Heart right ventricle (tissue), 16 donors: ENCODE data around the gene TPMT. TPM values are rescaled to one million over a fixed set of nuclear protein-coding genes. Genes with fewer than 3 reads are reported as not detected.

Experiments used
- ATAC-seq, 8 donors: fragments of 200-7000 bp; cut with Tn5 transposase; one replicate each; pipeline ENCODE4 v1.9.1; 2020; ENCODE audit warnings: mild to moderate bottlenecking in 8 of 8, moderate library complexity in 8 of 8, moderate number of reproducible peaks in 1 of 8
- DNase-seq, 2 donors: peaks; one replicate each; pipeline ENCODE4 v3.0.0-alpha.2; 2020
- H3K27ac ChIP-seq, 10 donors: fragments of 200-600 bp; sonication (generic) in 2 of 10; one replicate each; pipeline versions ENCODE4 v1.5.0 to v1.8.0; 2020 to 2022; ENCODE audit warnings: mild to moderate bottlenecking in 3 of 10
- H3K27me3 ChIP-seq, 7 donors: fragments of 200-600 bp; one replicate each; pipeline ENCODE4 v1.8.0; 2021 to 2022; ENCODE audit warnings: mild to moderate bottlenecking in 2 of 7
- H3K36me3 ChIP-seq, 9 donors: fragments of 200-600 bp; sonication (generic) in 1 of 9; one replicate each; pipeline versions ENCODE4 v1.5.0 to v1.8.0; 2020 to 2022; ENCODE audit warnings: mild to moderate bottlenecking in 2 of 9
- H3K4me1 ChIP-seq, 9 donors: fragments of 200-600 bp; sonication (generic) in 1 of 9; one replicate each; pipeline versions ENCODE4 v1.5.0 to v1.8.0; 2020 to 2022; ENCODE audit warnings: mild to moderate bottlenecking in 4 of 9
- H3K4me3 ChIP-seq, 10 donors: fragments of 200-600 bp; sonication (generic) in 2 of 10; one replicate each; pipeline versions ENCODE4 v1.5.0 to v1.8.0; 2020 to 2022; ENCODE audit warnings: mild to moderate bottlenecking in 7 of 10, moderate library complexity in 2 of 10
- H3K9me3 ChIP-seq, 11 donors: fragments of 200-600 bp in 10 of 11; sonication (generic) in 2 of 11; one replicate each; pipeline versions ENCODE4 v1.5.0 to v1.8.0; 2013 to 2022; ENCODE audit warnings: mild to moderate bottlenecking in 2 of 11, control low read depth in 1 of 11, moderate library complexity in 1 of 11
- WGBS, 2 donors: extraction: QIAGEN DNeasy Blood & Tissue Kit; methylation state at CpG; one replicate each; pipeline ENCODE4 v1.1.7; 2013; ENCODE audit warnings: inconsistent platforms in 1 of 2; 5-methylcytosine and 5-hydroxymethylcytosine counted together
- intact Hi-C, 10 donors: fragments of 100-400 bp; cut with DNase I; formaldehyde crosslinking; loops; one replicate each; pipeline versions ENCODE4 v1.11.1 to v1.14.2; 2022
- long read RNA-seq, 3 donors: library from polyadenylated mRNA; unstranded; transcript quantifications; one replicate each; pipeline ENCODE4 v2.0.0, GENCODE V29; 2020 to 2021
- polyA plus RNA-seq, 2 donors: library from polyadenylated mRNA; stranded (reverse); fragments of 200-250 nt; gene quantifications; one replicate each; pipeline ENCODE4 v1.2.3, GENCODE V29; 2013
- total RNA-seq, 10 donors: library from RNA; stranded (reverse); fragmentation: NEBNext Ultra II Directional in 3 of 10; extraction: Animal tissue kit (Norgen Biotek cat#: 25700) in 3 of 10; gene quantifications; one replicate each; pipeline versions ENCODE4 v1.2.1 to v1.2.4, GENCODE V29; 2021 to 2023
- TF ChIP-seq, protein P1 (sequence below), 9 donors: fragments of 200-600 bp; sonication (generic) in 2 of 9; IDR thresholded peaks; one replicate each; pipeline versions ENCODE4 v1.5.0 to v1.8.0; 2021 to 2022; ENCODE audit warnings: antibody characterized with exemption in 9 of 9, mild to moderate bottlenecking in 5 of 9, moderate library complexity in 1 of 9
- donor health status: Arrhythmogenic right ventricular cardiomyopathy.
- donor health status: ischemic (EF 13 %, LVEDD 7.1; RV severe dilation, severe dysfunction).
- donor health status: healthy with polysubstance abuse.
- donor health status: DM: no; HTN: yes; CAD: no.
- donor health status: DM: no; HTN: no; CAD: no.
- donor health status: ischemic (EF 25% LVEDD 6.9; RV normal size, moderate dysfunction).
- donor health status: ischemic (EF 25% LVEDD 5.7; RV mildly dilated, moderate dysfunction).
- donor health status: healthy.
- donor health status: DM: yes; HTN: yes; CAD: no.
- donor health status: Ischemic cardiomyopathy.
- donor health status: ischemic (EF 35%, LVEDD 5.7; RV mildly dilated, moderate dysfunction).
- donor health status: nonischemic (EF 11% LVEDD 7.7; RV severe dilation, severe dysfunction).
- donor health status: DM: yes; HTN: yes; CAD: no.
- donor health status: PGD.
- donor health status: ischemic (EF 29% LVEDD 5.4; RV normal size, mild dysfunction).
- donor health status: nonischemic (EF 23%, LVEDD 6.1; RV moderate dilation, normal function).

The TPMT gene
- total RNA-seq, result 10 to 100 TPM; 10.6 to 15.6 (median 13.0) TPM
- 10 to 100 TPM; 10.2 to 16.0 TPM for polyA plus RNA-seq
- long read RNA-seq, donor 1, transcript TPMT-201 (9 exons, 3,181 nt), result major isoform, 21 of 26 reads
- long read RNA-seq, donor 1, partial matches to known transcripts, result 1 of 26 reads
- long read RNA-seq, donor 1, other reads (novel, unspliced or antisense), result 4 of 26 reads
- long read RNA-seq, donor 2, transcript TPMT-201 (9 exons, 3,181 nt), result major isoform, 22 of 29 reads
- long read RNA-seq, donor 2, partial matches to known transcripts, result 1 of 29 reads
- long read RNA-seq, donor 2, other reads (novel, unspliced or antisense), result 6 of 29 reads
- long read RNA-seq, donor 3, transcript TPMT-201 (9 exons, 3,181 nt), result major isoform, 74 of 98 reads
- long read RNA-seq, donor 3, partial matches to known transcripts, result 3 of 98 reads
- long read RNA-seq, donor 3, other reads (novel, unspliced or antisense), result 21 of 98 reads

DNA sequence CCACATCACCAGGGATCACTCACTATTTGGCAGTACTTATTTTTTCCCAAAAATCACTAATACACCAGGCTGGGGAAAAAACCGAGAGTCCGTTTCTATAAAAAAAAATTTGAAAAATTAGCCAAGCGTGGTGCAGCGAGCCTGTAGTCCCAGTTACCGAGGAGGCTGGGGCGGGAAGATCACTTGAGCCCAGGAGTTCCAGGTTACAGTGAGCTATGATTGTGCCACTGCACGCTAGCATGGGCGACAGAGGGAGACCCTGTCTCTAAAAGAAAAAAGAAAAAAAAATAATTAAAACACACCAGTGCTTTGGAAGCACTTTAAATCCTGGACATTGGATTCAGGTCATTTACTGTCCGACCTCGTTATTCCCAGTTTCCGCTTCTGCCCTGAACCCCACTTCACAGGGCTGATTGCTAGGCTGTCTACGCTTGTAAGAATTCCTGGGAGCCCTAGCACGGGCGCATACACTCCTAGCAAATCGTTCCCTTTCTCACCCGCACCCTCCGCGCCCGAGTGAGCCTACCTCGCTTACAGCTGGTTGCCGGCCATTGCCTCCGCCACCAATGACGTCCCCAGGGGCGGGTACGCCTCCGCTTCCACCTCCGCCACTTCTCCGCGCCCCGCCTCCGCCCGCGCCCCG lies at the start of gene TPMT:
TSS of gene TPMT (minus strand) at position 571 of the 643 bp plus-strand sequence. CDS start 5,950 bp downstream, outside the sequence.
- ATAC-seq, result peak in 6 of 8 donors; percentile 2 to 93 (median 24)
- 0 to 1% methylated on average over 32 to 34 of the region's 34 CpGs for WGBS, 2 donors
- peak within 1 kb of the TSS in 9 of 10 donors; percentile 81 to 94 (median 91) for H3K27ac ChIP-seq
- DNase-seq, result no peak
- no peaks in the 10 kb centered on the region for H3K9me3 ChIP-seq
- TF ChIP-seq, protein P1, sequence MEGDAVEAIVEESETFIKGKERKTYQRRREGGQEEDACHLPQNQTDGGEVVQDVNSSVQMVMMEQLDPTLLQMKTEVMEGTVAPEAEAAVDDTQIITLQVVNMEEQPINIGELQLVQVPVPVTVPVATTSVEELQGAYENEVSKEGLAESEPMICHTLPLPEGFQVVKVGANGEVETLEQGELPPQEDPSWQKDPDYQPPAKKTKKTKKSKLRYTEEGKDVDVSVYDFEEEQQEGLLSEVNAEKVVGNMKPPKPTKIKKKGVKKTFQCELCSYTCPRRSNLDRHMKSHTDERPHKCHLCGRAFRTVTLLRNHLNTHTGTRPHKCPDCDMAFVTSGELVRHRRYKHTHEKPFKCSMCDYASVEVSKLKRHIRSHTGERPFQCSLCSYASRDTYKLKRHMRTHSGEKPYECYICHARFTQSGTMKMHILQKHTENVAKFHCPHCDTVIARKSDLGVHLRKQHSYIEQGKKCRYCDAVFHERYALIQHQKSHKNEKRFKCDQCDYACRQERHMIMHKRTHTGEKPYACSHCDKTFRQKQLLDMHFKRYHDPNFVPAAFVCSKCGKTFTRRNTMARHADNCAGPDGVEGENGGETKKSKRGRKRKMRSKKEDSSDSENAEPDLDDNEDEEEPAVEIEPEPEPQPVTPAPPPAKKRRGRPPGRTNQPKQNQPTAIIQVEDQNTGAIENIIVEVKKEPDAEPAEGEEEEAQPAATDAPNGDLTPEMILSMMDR (IDR thresholded peaks at IDR 0.05), result no peak
- intact Hi-C loops, result loop anchor here in 4 of 10 donors (5.0 to 10.0 kb wide), 3 partner anchors 108 to 450 kb away; partner anchors contain the start of genes DEK (in 4 of the 4) and NUP153 (in 1 of the 4)
- H3K4me1 ChIP-seq, result peaks cover 0 to 36% (median 27%) of the 10 kb centered on the region in 9 donors
- peak within 1 kb of the TSS; percentile 84 to 100 (median 96) for H3K4me3 ChIP-seq
- H3K36me3 ChIP-seq, result peaks cover 0 to 9% (median 0%) of the 10 kb centered on the region in 9 donors
- no peaks in the 10 kb centered on the region for H3K27me3 ChIP-seq

DNA sequence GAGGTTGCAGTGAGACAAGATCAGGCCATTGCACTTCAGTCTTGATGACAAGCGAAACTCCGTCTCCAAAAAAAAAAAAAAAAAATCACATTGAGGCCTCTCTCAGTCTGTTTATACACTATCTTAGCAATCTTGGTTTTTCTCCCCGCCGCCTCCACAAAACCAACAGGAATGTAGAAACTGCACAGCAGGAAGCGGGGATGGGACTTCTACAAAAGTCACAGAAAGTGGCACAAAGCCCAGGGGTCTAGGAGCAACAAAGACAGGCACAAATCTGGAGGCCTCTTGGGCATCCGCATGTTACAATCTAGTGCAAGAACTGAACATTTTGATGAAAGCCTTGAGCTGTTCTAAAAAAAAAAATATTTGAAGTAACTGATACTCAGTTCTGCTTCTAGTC lies 48.9 kb upstream of the TPMT start:
- WGBS, 2 donors, result 93 to 94% methylated on average over 6 of the region's 6 CpGs
- DNase-seq (no peak), ATAC-seq (no peak)
- no peaks in the 10 kb centered on the region for H3K27me3 ChIP-seq
- peaks cover 0 to 5% (median 0%) of the 10 kb centered on the region in 9 donors for H3K4me1 ChIP-seq
- H3K4me3 ChIP-seq, result no peak overlapping the region
- TF ChIP-seq, protein P1 (IDR thresholded peaks at IDR 0.05), result no peak
- peaks cover 0 to 96% (median 19%) of the 10 kb centered on the region in 9 donors for H3K36me3 ChIP-seq
- H3K9me3 ChIP-seq, result no peaks in the 10 kb centered on the region
- H3K27ac ChIP-seq, result no peak overlapping the region
- intact Hi-C loops, result no loop called here

DNA sequence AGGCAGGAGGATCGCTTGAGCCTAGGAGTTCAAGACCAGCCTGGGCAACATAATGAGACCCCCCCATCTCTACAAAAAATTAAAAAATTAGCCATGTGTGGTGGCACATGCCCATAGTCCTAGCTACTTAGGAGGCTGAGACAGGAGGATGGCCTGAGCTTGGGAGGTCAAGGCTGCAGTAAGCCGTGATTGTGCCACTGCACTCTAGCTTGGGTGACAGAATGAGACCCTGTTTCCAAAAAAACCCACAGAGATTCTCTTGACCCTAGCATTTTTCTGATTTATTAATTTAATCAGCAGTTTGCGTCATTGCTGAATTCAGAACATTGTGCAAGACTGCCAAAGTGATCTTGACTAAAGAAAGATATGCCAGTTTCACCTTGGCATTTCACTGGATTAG lies 37.1 kb upstream of the TPMT start:
- TF ChIP-seq, protein P1 (IDR thresholded peaks at IDR 0.05), result no peak
- Histone ChIP-seq H3K4me3 (no peak overlapping the region), H3K4me1 (no peaks in the 10 kb centered on the region), H3K36me3 (peaks cover 0 to 82% (median 8%) of the 10 kb centered on the region in 9 donors), H3K9me3 (no peaks in the 10 kb centered on the region), H3K27me3 (no peaks in the 10 kb centered on the region), H3K27ac (no peak overlapping the region)
- WGBS, 2 donors, result 96 to 99% methylated on average over 3 of the region's 3 CpGs
- ATAC-seq (no peak), DNase-seq (no peak)
- intact Hi-C loops, result no loop called here

DNA sequence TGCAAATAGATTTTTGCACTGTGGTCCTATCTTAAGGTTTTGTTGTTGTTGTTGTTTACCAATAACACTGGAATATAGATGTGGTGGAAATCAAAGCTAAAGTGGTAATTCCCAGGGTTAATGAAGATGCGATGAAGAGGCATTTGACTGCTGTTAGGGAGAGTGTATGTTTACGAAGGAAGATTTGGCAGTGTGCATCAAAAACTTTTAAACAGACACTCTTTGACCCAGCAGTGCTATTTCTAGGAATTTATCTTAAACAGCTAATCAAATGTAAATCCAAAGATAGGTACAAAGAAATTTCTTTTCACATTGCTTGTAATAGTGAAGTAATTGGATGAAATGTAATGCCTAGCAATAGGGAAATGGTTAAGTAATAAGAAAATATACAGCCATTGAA lies 34.3 kb upstream of the TPMT start:
- 98 to 99% methylated on average over 2 of the region's 2 CpGs for WGBS, 2 donors
- ATAC-seq (no peak), DNase-seq (no peak)
- H3K4me3 ChIP-seq, result no peak overlapping the region
- no peak overlapping the region for H3K27ac ChIP-seq
- intact Hi-C loops, result loop anchor here in 1 of 10 donors (10.0 kb wide), 1 partner anchor 316 kb away; no protein-coding TSS in a partner anchor
- H3K9me3 ChIP-seq, result no peaks in the 10 kb centered on the region
- peaks cover 0 to 76% (median 8%) of the 10 kb centered on the region in 9 donors for H3K36me3 ChIP-seq
- peaks cover 0 to 16% (median 5%) of the 10 kb centered on the region in 9 donors for H3K4me1 ChIP-seq
- TF ChIP-seq, protein P1 (IDR thresholded peaks at IDR 0.05), result no peak
- H3K27me3 ChIP-seq, result no peaks in the 10 kb centered on the region
